ENCODE results near the gene RAB7A.

GRCh38 chr3:128745742-128746141, 19.8 kb downstream of the RAB7A start:
- TF ChIP-seq NFE2L2 (IDR thresholded peaks at IDR 0.05; ENCODE audit: low read depth, low read length) (no peak), POLR2A (IDR thresholded peaks at IDR 0.05; ENCODE audit: low read depth, low read length) (no peak), CTCF (conservative IDR thresholded peaks at IDR 0.05; ENCODE audit: low read depth, low read length) (0 out of 2 replicates have a peak, but pooled peaks have one; percentile 1), MAZ (IDR thresholded peaks at IDR 0.05; ENCODE audit: borderline replicate concordance, low read depth, low read length) (no peak), RFX5 (IDR thresholded peaks at IDR 0.05; ENCODE audit: low read depth, low read length) (no peak), SMC3 (IDR thresholded peaks at IDR 0.05; ENCODE audit: low read depth, low read length) (no peak), USF2 (IDR thresholded peaks at IDR 0.05; ENCODE audit: low read depth, low read length) (no peak), FOS (IDR thresholded peaks at IDR 0.05; ENCODE audit: low read depth, low read length) (no peak), RAD21 (IDR thresholded peaks at IDR 0.05; ENCODE audit: low read length) (no peak), RCOR1 (IDR thresholded peaks at IDR 0.05; ENCODE audit: insufficient replicate concordance, low read length) (no peak)
